HG03135 (cell line): Measurements from ENCODE around the gene SCAMP5.

Source experiments
- ATAC-seq: cut with Tn5 transposase; IDR thresholded peaks from one replicate; pipeline ENCODE4 v1.9.1; 2021; ENCODE audit warnings: mild to moderate bottlenecking, moderate library complexity; ENCODE audit not compliant: unreplicated experiment

SCAMP5 gene

GRCh38 chr15:75067123-75067830, 71.9 kb downstream of the SCAMP5 start:
- ATAC-seq: no peak

DNA sequence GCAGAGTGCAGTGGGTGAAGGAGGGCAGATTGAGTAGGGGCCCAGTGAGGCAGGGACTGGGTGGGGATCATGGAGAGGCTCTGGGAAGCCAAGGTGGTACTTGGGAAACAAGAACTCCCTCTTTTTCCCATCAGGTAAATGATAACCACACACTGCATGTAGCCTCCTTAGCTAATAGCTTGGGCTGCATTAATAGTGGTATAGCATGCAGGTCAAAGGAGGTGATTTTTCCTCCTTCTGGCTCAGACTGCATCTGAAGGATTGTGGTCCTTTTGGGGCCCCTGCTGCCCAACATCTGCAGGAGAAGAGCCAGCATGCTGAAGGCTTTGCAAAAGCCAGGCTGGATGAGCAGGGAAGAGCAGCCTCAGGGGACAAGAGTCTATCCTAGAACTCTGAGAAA, 73.4 kb downstream of the SCAMP5 start:
- no peak for ATAC-seq

DNA sequence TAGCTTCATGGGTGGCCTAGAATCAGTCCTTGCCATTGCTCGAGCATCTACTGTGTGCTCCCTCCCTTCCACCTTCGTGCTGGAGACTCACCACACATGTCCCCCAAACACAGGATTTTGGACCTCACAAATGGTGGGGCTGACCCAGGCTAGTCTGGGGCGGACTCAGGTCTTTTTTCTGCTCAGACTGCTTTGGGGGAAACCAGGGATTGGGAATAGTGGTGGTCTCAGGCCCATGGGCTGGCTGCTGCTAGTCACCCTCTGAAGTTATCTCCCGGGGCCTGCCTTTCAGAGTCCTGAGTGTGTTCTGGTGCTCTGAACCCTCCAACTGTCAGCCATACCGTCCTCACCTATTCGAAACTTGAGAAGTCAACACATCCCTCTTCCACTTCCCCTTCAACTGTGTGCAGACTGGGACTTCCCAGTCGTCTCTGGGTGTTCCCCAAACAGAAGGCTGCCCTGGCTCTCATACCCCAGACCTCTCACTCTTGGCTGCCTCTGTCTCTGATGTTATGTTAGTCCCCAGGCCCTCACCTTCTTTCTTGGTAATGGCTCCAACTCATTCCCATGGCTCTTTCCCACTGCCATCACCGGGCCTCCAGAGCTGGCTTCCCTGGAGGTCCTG, 74.0 kb downstream of the SCAMP5 start:
- peak; percentile 78 for ATAC-seq

DNA sequence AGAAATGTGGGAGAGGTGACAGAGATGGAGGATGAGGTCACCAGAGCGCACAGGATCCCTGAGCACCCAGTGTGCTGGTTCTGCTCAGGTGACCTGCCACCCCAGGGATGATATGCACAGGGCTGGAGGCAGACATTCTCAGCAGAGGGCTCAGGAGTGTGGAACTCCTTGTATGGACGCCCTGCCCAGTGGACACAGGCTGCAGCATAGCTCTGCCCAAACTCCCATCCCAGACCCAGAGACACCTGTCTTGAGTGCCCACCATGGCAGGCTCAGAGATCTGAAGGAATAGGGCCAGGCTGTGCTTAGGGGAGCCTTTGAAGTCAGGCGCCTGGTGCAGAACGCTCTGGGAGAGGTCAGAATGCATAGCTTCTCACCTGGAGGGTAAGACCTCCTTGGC, 75.3 kb downstream of the SCAMP5 start:
- no peak for ATAC-seq
